Astrocyte (in vitro differentiated cells and primary cell): ENCODE results near the gene STT3B. TPM values are rescaled to one million over a fixed set of nuclear protein-coding genes. Genes with fewer than 3 reads are reported as not detected.

Experiments
- DNase-seq: peaks from one replicate; pipeline ENCODE4 v3.0.0-alpha.2; 2010; ENCODE audit warnings: low read depth
- FAIRE-seq: peaks from 2 replicates; lab custom pipeline; 2011; peaks lifted over from hg19 to GRCh38; lab: Jason Lieb, UNC
- H2AFZ ChIP-seq: 2 replicates; pipeline ENCODE4 v1.6.0; 2012; ENCODE audit warnings: low read depth, low read length, inconsistent platforms
- H3K27ac ChIP-seq: 2 replicates; pipeline ENCODE4 v1.5.1; 2011; ENCODE audit warnings: low read depth, low read length, inconsistent platforms
- H3K27me3 ChIP-seq: 2 replicates; pipeline ENCODE4 v1.6.0; 2011; ENCODE audit warnings: low read length, inconsistent platforms; ENCODE audit not compliant: insufficient read depth
- H3K36me3 ChIP-seq: 2 replicates; pipeline ENCODE4 v1.5.1; 2011; ENCODE audit warnings: low read length, inconsistent platforms; ENCODE audit not compliant: insufficient read depth
- H3K4me1 ChIP-seq: 2 replicates; pipeline ENCODE4 v1.5.1; 2011; ENCODE audit warnings: low read length, inconsistent platforms; ENCODE audit not compliant: insufficient read depth
- H3K4me2 ChIP-seq: 2 replicates; pipeline ENCODE4 v1.6.0; 2012; ENCODE audit warnings: low read length, inconsistent platforms
- H3K4me3 ChIP-seq: 2 replicates; pipeline ENCODE4 v1.5.1; 2011; ENCODE audit warnings: low read depth, mild to moderate bottlenecking, low read length, inconsistent platforms; ENCODE audit not compliant: insufficient read depth
- H3K79me2 ChIP-seq: 2 replicates; pipeline ENCODE4 v1.6.0; 2012; ENCODE audit warnings: mild to moderate bottlenecking, low read length, inconsistent platforms; ENCODE audit not compliant: insufficient read depth
- H3K9ac ChIP-seq: 2 replicates; pipeline ENCODE4 v1.6.0; 2012; ENCODE audit warnings: mild to moderate bottlenecking, low read length, inconsistent platforms
- H3K9me3 ChIP-seq: 2 replicates; pipeline ENCODE4 v1.5.1; 2012; ENCODE audit warnings: low read depth, mild to moderate bottlenecking, low read length, inconsistent platforms; ENCODE audit not compliant: insufficient read depth
- H4K20me1 ChIP-seq: 2 replicates; pipeline ENCODE4 v1.6.0; 2012; ENCODE audit warnings: low read length, inconsistent platforms; ENCODE audit not compliant: insufficient read depth
- H3K27ac Mint-ChIP-seq: one replicate; pipeline ENCODE4 v1.8.0; 2021; ENCODE audit warnings: mild to moderate bottlenecking, mixed read lengths; ENCODE audit not compliant: unreplicated experiment
- H3K27me3 Mint-ChIP-seq: one replicate; pipeline ENCODE4 v1.8.0; 2021; ENCODE audit warnings: low read depth, mixed read lengths; ENCODE audit not compliant: unreplicated experiment
- H3K36me3 Mint-ChIP-seq: one replicate; pipeline ENCODE4 v1.8.0; 2021; ENCODE audit warnings: low read depth, mixed read lengths; ENCODE audit not compliant: unreplicated experiment
- H3K4me1 Mint-ChIP-seq: one replicate; pipeline ENCODE4 v1.8.0; 2021; ENCODE audit warnings: low read depth, mixed read lengths; ENCODE audit not compliant: unreplicated experiment
- H3K4me3 Mint-ChIP-seq: one replicate; pipeline ENCODE4 v1.8.0; 2021; ENCODE audit warnings: mild to moderate bottlenecking, moderate library complexity, mixed read lengths; ENCODE audit not compliant: unreplicated experiment
- H3K9me3 Mint-ChIP-seq: one replicate; pipeline ENCODE4 v1.8.0; 2021; ENCODE audit warnings: mild to moderate bottlenecking, mixed read lengths; ENCODE audit not compliant: unreplicated experiment
- EZH2 ChIP-seq: IDR thresholded peaks from 2 replicates; pipeline ENCODE4 v1.6.1; 2012; ENCODE audit warnings: mild to moderate bottlenecking, low read length, inconsistent platforms; ENCODE audit not compliant: insufficient read depth
- total RNA-seq: library from RNA; stranded (reverse); gene quantifications from 2 replicates; pipeline ENCODE4 v1.2.1, GENCODE V29; 2021
- TF ChIP-seq, protein P1 (sequence below): IDR thresholded peaks from 2 replicates; pipeline ENCODE4 v1.5.1; 2011; ENCODE audit warnings: low read depth, mild to moderate bottlenecking, inconsistent platforms, low read length, moderate library complexity; ENCODE audit not compliant: insufficient read depth

Gene STT3B
- total RNA-seq, 1 donor from 2014 or later = 156 TPM

DNA sequence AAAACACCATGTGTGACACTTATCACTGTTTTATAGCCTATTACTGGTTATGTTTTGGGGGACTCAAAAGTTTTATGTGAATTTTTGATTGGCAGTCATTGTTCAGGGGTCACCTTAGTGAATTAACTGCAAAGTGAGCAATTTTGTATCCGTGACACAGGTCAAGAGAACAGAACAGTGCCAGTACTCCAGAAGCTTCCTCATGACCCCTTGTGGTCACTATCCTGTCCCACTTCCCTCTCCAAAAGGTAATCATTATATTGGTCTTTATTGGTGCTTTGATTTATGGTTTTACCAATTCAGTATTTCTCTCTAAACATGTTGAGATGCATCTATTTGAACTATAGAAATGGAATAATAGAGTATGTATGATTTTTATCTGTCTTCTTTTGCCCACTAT is 107.1 kb downstream of the STT3B start:
- H2AFZ ChIP-seq = no peak overlapping the region
- no peak overlapping the region for H3K4me2 ChIP-seq
- H3K36me3 Mint-ChIP-seq = peaks cover 1% of the 10 kb centered on the region
- H3K9me3 Mint-ChIP-seq = no peaks in the 10 kb centered on the region
- no peaks in the 10 kb centered on the region for H4K20me1 ChIP-seq
- no peaks in the 10 kb centered on the region for H3K9me3 ChIP-seq
- no peaks in the 10 kb centered on the region for H3K27me3 ChIP-seq
- H3K4me1 Mint-ChIP-seq = peaks cover 9% of the 10 kb centered on the region
- H3K36me3 ChIP-seq = peaks cover 6% of the 10 kb centered on the region
- no peaks in the 10 kb centered on the region for H3K4me1 ChIP-seq
- H3K4me3 Mint-ChIP-seq = no peak overlapping the region
- no peak for TF ChIP-seq EZH2
- TF ChIP-seq, protein P1, sequence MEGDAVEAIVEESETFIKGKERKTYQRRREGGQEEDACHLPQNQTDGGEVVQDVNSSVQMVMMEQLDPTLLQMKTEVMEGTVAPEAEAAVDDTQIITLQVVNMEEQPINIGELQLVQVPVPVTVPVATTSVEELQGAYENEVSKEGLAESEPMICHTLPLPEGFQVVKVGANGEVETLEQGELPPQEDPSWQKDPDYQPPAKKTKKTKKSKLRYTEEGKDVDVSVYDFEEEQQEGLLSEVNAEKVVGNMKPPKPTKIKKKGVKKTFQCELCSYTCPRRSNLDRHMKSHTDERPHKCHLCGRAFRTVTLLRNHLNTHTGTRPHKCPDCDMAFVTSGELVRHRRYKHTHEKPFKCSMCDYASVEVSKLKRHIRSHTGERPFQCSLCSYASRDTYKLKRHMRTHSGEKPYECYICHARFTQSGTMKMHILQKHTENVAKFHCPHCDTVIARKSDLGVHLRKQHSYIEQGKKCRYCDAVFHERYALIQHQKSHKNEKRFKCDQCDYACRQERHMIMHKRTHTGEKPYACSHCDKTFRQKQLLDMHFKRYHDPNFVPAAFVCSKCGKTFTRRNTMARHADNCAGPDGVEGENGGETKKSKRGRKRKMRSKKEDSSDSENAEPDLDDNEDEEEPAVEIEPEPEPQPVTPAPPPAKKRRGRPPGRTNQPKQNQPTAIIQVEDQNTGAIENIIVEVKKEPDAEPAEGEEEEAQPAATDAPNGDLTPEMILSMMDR = no peak
- no peak overlapping the region for H3K27ac ChIP-seq
- H3K4me3 ChIP-seq = no peak overlapping the region
- FAIRE-seq = no peak
- no peak overlapping the region for H3K9ac ChIP-seq
- no peaks in the 10 kb centered on the region for H3K79me2 ChIP-seq
- no peak for DNase-seq
- H3K27me3 Mint-ChIP-seq = no peaks in the 10 kb centered on the region
- no peak overlapping the region for H3K27ac Mint-ChIP-seq

DNA sequence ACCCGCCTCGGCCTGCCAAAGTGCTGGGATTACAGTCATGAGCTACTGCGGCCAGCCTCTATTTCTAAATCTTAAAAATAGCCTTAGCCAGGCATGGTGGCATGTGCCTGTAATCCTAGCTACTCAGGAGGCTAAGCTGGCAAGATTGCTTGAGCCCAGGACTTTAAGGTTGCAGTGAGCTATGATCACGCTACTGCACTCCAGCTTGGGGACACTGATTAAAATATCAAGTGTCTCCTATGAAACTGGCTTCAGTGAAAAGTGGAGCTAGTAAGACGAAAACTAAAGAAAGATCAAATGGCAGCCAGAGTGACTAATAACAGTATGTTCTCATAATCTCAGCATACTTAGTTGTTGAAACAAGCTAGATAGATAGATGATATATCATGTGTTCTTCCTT is 112.5 kb downstream of the STT3B start:
- peaks cover 33% of the 10 kb centered on the region for H3K36me3 Mint-ChIP-seq
- FAIRE-seq (no peak), DNase-seq (no peak)
- no peak overlapping the region for H3K27ac Mint-ChIP-seq
- H3K4me1 Mint-ChIP-seq = no peaks in the 10 kb centered on the region
- Histone ChIP-seq H2AFZ (no peak overlapping the region), H4K20me1 (no peaks in the 10 kb centered on the region), H3K4me1 (no peaks in the 10 kb centered on the region), H3K9ac (no peak overlapping the region), H3K4me3 (no peak overlapping the region), H3K79me2 (no peaks in the 10 kb centered on the region), H3K27me3 (no peaks in the 10 kb centered on the region), H3K4me2 (no peak overlapping the region), H3K9me3 (peaks cover 11% of the 10 kb centered on the region), H3K36me3 (peaks cover 16% of the 10 kb centered on the region), H3K27ac (no peak overlapping the region)
- TF ChIP-seq, protein P1 = no peak
- no peak for TF ChIP-seq EZH2
- peaks cover 20% of the 10 kb centered on the region for H3K9me3 Mint-ChIP-seq
- no peaks in the 10 kb centered on the region for H3K27me3 Mint-ChIP-seq
- H3K4me3 Mint-ChIP-seq = no peak overlapping the region

DNA sequence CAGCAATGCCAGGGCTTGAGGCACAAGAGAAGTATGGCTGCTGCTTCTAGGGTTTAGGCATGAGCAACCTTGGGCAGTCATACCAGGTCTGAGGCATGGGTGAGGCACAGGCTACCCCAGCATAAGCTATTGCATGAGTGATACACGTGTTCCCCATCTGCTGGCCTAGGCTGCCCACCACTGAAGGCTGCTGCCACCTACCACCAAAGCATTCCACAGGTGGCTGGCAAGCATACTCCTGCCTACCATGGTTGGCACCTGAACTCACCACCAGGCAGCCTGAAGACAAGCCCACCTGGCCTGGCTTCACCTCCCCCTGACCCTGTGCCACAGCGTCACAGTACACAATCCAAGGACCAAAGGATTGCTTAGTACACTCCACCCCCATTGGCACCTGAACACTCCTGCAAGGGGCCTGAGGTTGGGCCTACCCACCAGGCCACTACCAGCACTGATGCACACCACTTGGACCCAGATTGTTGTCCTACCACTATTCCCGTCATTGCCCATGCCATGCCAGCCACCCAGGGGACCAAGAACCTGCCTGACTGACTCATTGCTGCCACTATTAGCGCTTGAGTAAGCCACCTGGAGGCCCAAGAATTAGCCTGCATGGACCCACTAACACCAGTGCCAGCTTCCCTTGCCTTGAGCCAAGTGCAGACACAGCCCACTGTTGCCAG is 115.7 kb downstream of the STT3B start:
- H3K27me3 Mint-ChIP-seq = no peaks in the 10 kb centered on the region
- no peaks in the 10 kb centered on the region for H3K4me1 Mint-ChIP-seq
- H3K36me3 ChIP-seq = peaks cover 16% of the 10 kb centered on the region
- no peak for TF ChIP-seq EZH2
- peaks cover 51% of the 10 kb centered on the region for H3K36me3 Mint-ChIP-seq
- H3K9me3 Mint-ChIP-seq = peaks cover 36% of the 10 kb centered on the region
- H3K4me3 Mint-ChIP-seq = peak overlapping the region; percentile 21
- no peak overlapping the region for H2AFZ ChIP-seq
- no peaks in the 10 kb centered on the region for H4K20me1 ChIP-seq
- H3K27me3 ChIP-seq = no peaks in the 10 kb centered on the region
- H3K27ac Mint-ChIP-seq = no peak overlapping the region
- FAIRE-seq (no peak), DNase-seq (no peak)
- no peaks in the 10 kb centered on the region for H3K4me1 ChIP-seq
- H3K9me3 ChIP-seq = peaks cover 14% of the 10 kb centered on the region
- no peak overlapping the region for H3K4me2 ChIP-seq
- H3K4me3 ChIP-seq = no peak overlapping the region
- H3K9ac ChIP-seq = no peak overlapping the region
- no peaks in the 10 kb centered on the region for H3K79me2 ChIP-seq
- H3K27ac ChIP-seq = no peak overlapping the region
